HTR-8/SVneo (cell line): ENCODE measurements around the gene PABPC1L.
A peak's percentile ranks its signal among the peaks of the same experiment; 100 is the strongest.

Experiments
- DNase-seq: peaks from one replicate; pipeline ENCODE4 v3.0.0; 2011; ENCODE audit warnings: low spot score, mixed read lengths; ENCODE audit not compliant: insufficient read length
- FAIRE-seq: peaks from 2 replicates; lab custom pipeline; 2011; peaks lifted over from hg19 to GRCh38; lab: Jason Lieb, UNC

The PABPC1L gene

GRCh38 chr20:44938637-44939036 is 28.8 kb downstream of the PABPC1L start:
- DNase-seq, result no peak
- peak; percentile 81 for FAIRE-seq

GRCh38 chr20:44941120-44941691 is 31.3 kb downstream of the PABPC1L start:
- FAIRE-seq, result peak; percentile 16
- no peak for DNase-seq

- FAIRE-seq, result no peak
Measured at GRCh38 chr20:44942264-44942973, 32.6 kb downstream of the PABPC1L start.

GRCh38 chr20:44943828-44944227 is 34.0 kb downstream of the PABPC1L start:
- no peak for DNase-seq
- FAIRE-seq, result no peak

More at GRCh38 chr20:44942264-44942973, 32.6 kb downstream of the PABPC1L start:
- no peak for DNase-seq

GRCh38 chr20:44945261-44945660 is 35.4 kb downstream of the PABPC1L start:
- no peak for DNase-seq
- no peak for FAIRE-seq

GRCh38 chr20:44946271-44946852 is 36.5 kb downstream of the PABPC1L start:
- FAIRE-seq (peak; percentile 72), DNase-seq (no peak)

GRCh38 chr20:44948107-44948506 is 38.2 kb downstream of the PABPC1L start:
- DNase-seq, result no peak
- FAIRE-seq, result peak; percentile 4

- DNase-seq, result no peak
- FAIRE-seq, result peak; percentile 55
Measured at GRCh38 chr20:44948513-44948912, 38.7 kb downstream of the PABPC1L start.

- peak; percentile 52 for FAIRE-seq
Measured at GRCh38 chr20:44950368-44950767, 40.5 kb downstream of the PABPC1L start.

GRCh38 chr20:44952731-44953130 is 42.9 kb downstream of the PABPC1L start:
- DNase-seq, result no peak
- FAIRE-seq, result no peak

More at GRCh38 chr20:44950368-44950767, 40.5 kb downstream of the PABPC1L start:
- no peak for DNase-seq

GRCh38 chr20:44954211-44954610 is 44.4 kb downstream of the PABPC1L start:
- FAIRE-seq, result no peak
- no peak for DNase-seq

GRCh38 chr20:44955270-44955669 is 45.4 kb downstream of the PABPC1L start:
- DNase-seq, result no peak
- no peak for FAIRE-seq

GRCh38 chr20:44956410-44956809 is 46.5 kb downstream of the PABPC1L start:
- FAIRE-seq (no peak), DNase-seq (no peak)

GRCh38 chr20:44958276-44958675 is 48.4 kb downstream of the PABPC1L start:
- no peak for DNase-seq
- FAIRE-seq, result no peak

- DNase-seq (no peak), FAIRE-seq (no peak)
Measured at GRCh38 chr20:44959082-44959637, 49.3 kb downstream of the PABPC1L start.

- FAIRE-seq (peak; percentile 91), DNase-seq (peak; percentile 73)
Measured at GRCh38 chr20:44959638-44960102, 49.8 kb downstream of the PABPC1L start.

- DNase-seq, result peak; percentile 100
- peak; percentile 94 for FAIRE-seq
Measured at GRCh38 chr20:44960103-44960852, 50.4 kb downstream of the PABPC1L start, which contains the start of gene TOMM34. Gene TOMM34, minus strand, starts transcription at chr20:44960397. Its CDS starts 64 bp downstream, at chr20:44960333.

GRCh38 chr20:44961011-44961869 is 51.4 kb downstream of the PABPC1L start:
- no peak for FAIRE-seq
- peak; percentile 39 for DNase-seq

GRCh38 chr20:44961870-44962267 is 52.0 kb downstream of the PABPC1L start:
- peak; percentile 62 for DNase-seq

More at GRCh38 chr20:44961870-44962267, 52.0 kb downstream of the PABPC1L start:
- FAIRE-seq, result peak; percentile 31
